Ovary (tissue), 9 donors: ENCODE measurements around the gene DKKL1. TPM values are rescaled to one million over a fixed set of nuclear protein-coding genes. Genes with fewer than 3 reads are reported as not detected.

ENCODE experiments used
- DNase-seq, 5 donors: peaks; one replicate each; pipeline ENCODE4 v3.0.0-alpha.2; 2019 to 2020
- H3K27ac ChIP-seq, 2 donors: fragments of 200-600 bp; one replicate each; pipeline versions ENCODE4 v1.5.1 to v1.8.0; 2019 to 2022
- H3K27me3 ChIP-seq: fragments of 200-600 bp; one replicate; pipeline ENCODE4 v1.8.0; 2022
- H3K36me3 ChIP-seq: fragments of 200-600 bp; sonication (generic); one replicate; pipeline ENCODE4 v1.5.1; 2019
- H3K4me1 ChIP-seq: one replicate; pipeline ENCODE4 v1.8.1; 2013; ENCODE audit warnings: mild to moderate bottlenecking, moderate library complexity; ENCODE audit not compliant: insufficient read depth
- H3K4me3 ChIP-seq: fragments of 200-600 bp; sonication (generic); one replicate; pipeline ENCODE4 v1.5.1; 2017
- H3K9me3 ChIP-seq, 2 donors: fragments of 200-600 bp in 1 of 2; sonication (generic) in 1 of 2; one replicate each; pipeline versions ENCODE4 v1.5.1 to v1.8.1; 2013 to 2019; ENCODE audit warnings: mild to moderate bottlenecking in 1 of 2, moderate library complexity in 1 of 2
- CTCF ChIP-seq, 3 donors: fragments of 450-650 bp in 2 of 3; fragments of 200-600 bp in 1 of 3; IDR thresholded peaks; one replicate each; pipeline versions ENCODE4 v1.5.1 to v1.8.0; 2016 to 2022; ENCODE audit warnings: antibody characterized with exemption in 3 of 3, mild to moderate bottlenecking in 1 of 3
- EP300 ChIP-seq: sonication (generic); formaldehyde crosslinking; IDR thresholded peaks from one replicate; pipeline ENCODE4 v1.6.1; 2017; ENCODE audit warnings: antibody characterized with exemption
- POLR2A ChIP-seq: fragments of 450-650 bp; IDR thresholded peaks from one replicate; pipeline ENCODE4 v1.6.1; 2017; ENCODE audit warnings: antibody characterized with exemption, mild to moderate bottlenecking, moderate library complexity
- WGBS, 3 donors: extraction: QIAGEN DNeasy Blood & Tissue Kit in 1 of 3; methylation state at CpG; one replicate each; pipeline versions ENCODE4 v1.1.5 to v1.1.7; 2013 to 2017; 5-methylcytosine and 5-hydroxymethylcytosine counted together
- intact Hi-C, 4 donors: fragments of 100-400 bp; cut with DNase I; formaldehyde crosslinking; loops; one replicate each; pipeline versions ENCODE4 v1.11.0 to v1.15.1; 2022 to 2023
- polyA plus RNA-seq, 2 donors: library from polyadenylated mRNA; stranded (reverse); fragments of 200-250 nt in 1 of 2; fragments of 350-450 nt in 1 of 2; fragmentation: Illumina TruSeq in 1 of 2; extraction: RNeasy Lipid Tissue Mini Kit (QIAGEN cat#74804) in 1 of 2; gene quantifications; one replicate each; pipeline ENCODE4 v1.2.3, GENCODE V29; 2013 to 2014
- total RNA-seq, 7 donors: library from RNA; depleted of rRNA in 2 of 7; stranded (reverse); fragments of >200 nt in 2 of 7; fragmentation: NEBNext Ultra II Directional in 3 of 7; extraction: Animal tissue kit (Norgen Biotek cat#: 25700) in 3 of 7; gene quantifications; one replicate each; pipeline versions ENCODE4 v1.1.0 to v1.2.4, GENCODE V29; 2016 to 2023
- donor health status: DM: no; HTN: no; CAD: no; lungs with moderate emphysema.
- donor health status: DM: no; HTN: no; CAD: no.
- donor health status: Bipolar disorder and iron deficiency.
- donor health status: DM: yes; HTN: yes; CAD: no.
- donor health status: DM: no; HTN: no; CAD: no.
- donor health status: DM: yes; HTN: yes; CAD: no.

Gene DKKL1
- total and polyA plus RNA-seq, 9 donors: 0.22 to 2.4 (median 1.1) TPM; not detected in 1

DNA sequence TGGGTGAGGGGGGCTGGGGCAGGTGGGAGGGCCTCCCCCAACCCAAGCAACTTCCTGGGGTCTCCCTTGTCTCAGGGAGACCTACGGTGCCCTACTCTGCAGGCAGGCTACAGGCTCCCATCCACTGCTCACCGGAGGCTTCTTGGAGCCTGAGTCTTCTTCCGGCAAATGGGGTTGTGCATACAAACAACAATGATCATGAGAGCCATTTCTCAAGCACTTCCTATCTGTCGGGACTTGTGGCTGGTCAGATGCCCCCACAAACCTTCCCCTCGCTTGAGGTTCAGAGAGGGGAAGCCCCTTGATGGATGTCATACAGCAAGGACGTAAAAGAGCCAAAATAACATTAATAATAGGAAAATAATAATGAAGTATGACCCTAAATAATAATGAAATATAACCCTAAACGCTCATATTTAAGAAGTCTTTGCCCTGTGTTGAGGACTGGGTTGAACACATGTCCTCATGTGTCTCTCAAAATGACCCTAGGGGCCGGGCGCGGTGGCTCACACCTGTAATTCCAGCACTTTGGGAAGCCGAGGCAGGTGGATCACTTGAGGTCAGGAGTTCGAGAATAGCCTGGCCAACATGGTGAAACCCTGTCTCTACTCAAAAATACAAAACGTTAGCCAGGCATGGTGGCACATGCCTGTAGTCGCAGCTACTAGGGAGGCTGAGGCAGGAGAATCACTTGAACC is 27.7 kb upstream of the DKKL1 start:
- Histone ChIP-seq H3K36me3 (no peaks in the 10 kb centered on the region), H3K4me3 (no peak overlapping the region), H3K9me3 (no peaks in the 10 kb centered on the region), H3K27ac (no peak overlapping the region), H3K4me1 (peaks cover 7% of the 10 kb centered on the region), H3K27me3 (no peaks in the 10 kb centered on the region)
- TF ChIP-seq POLR2A: no peak
- TF ChIP-seq CTCF (IDR thresholded peaks at IDR 0.05): no peak
- no peak for TF ChIP-seq EP300
- 82 to 88% (median 85%) methylated on average over 14 of the region's 14 CpGs for WGBS, 3 donors
- DNase-seq: peak in 1 of 5 donors; percentile 12
- intact Hi-C loops: no loop called here

DNA sequence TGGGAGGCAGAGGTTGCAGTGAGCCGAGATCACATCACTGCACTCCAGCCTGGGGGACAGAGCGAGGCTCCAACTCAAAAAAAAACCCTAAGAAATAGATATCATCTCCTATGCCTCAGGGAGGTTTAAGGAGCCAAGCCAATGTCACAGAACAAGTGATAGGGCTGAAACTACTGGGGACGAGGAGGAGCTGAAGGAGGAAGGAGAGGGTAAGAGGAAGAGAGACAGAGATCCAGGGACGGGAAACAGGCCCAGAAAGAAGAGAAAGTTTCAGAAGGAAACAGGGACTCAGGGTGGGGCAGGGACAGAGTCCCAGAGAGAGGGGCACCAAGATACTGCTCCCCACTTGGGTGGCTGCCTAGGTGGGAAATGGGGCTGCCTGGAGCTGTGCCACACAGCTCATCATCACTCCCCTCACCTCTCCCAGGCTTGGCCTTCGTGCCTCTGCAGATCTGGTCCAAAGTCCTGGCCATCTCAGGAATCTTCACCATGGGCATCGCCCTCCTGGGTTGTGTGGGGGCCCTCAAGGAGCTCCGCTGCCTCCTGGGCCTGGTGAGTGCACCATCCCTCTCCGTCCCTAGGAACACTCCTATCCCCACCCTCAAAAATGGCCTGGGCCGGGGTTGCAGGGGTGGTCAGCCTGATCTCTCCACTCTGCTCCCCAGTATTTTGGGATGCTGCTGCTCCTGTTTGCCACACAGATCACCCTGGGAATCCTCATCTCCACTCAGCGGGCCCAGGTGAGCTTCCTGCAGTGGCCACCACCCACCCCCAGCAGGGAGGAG is 27.0 kb upstream of the DKKL1 start:
- intact Hi-C loops: no loop called here
- TF ChIP-seq CTCF (IDR thresholded peaks at IDR 0.05) (no peak), EP300 (no peak), POLR2A (no peak)
- peak in 1 of 5 donors; percentile 29 for DNase-seq
- Histone ChIP-seq H3K9me3 (no peaks in the 10 kb centered on the region), H3K27ac (no peak overlapping the region), H3K4me3 (no peak overlapping the region), H3K4me1 (peaks cover 8% of the 10 kb centered on the region), H3K36me3 (no peaks in the 10 kb centered on the region), H3K27me3 (no peaks in the 10 kb centered on the region)
- WGBS, 3 donors: 91 to 94% (median 92%) methylated on average over 10 of the region's 10 CpGs

DNA sequence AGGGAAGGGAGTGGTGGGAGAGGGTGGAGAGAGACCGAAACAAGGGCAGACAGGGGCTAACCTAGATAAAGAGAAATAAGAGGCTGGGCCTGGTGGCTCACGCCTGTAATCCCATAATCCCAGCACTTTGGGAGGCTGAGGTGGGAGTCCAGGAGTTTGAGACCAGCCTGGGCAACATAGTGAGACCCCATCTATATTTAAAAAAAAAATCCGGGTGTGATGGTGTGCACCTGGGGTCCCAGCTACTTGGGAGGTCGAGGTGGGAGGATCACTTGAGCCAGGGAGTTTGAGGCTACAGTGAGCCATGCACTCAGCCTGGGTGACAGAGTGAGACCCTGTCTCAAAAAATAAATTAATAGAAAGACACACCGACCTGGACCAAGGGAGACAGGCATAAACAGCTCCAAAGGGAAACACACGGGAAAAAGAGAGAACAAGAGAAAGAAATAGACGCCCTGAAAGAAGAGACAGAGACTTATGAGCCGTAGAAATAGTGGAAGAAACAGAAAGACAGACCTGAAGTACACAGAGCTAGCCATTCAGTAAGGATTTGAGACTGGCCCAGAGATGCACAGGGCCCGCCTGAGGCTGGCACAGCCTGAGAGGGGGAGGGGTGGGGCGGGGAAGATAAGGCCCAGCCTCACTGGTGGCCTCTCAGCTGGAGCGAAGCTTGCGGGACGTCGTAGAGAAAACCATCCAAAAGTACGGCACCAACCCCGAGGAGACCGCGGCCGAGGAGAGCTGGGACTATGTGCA is 26.2 kb upstream of the DKKL1 start:
- no peak for DNase-seq
- Histone ChIP-seq H3K4me1 (peaks cover 8% of the 10 kb centered on the region), H3K27me3 (no peaks in the 10 kb centered on the region), H3K4me3 (no peak overlapping the region), H3K9me3 (no peaks in the 10 kb centered on the region), H3K27ac (peak overlapping the region in 1 of 2 donors; percentile 21), H3K36me3 (no peaks in the 10 kb centered on the region)
- WGBS, 3 donors: 64 to 71% (median 68%) methylated on average over 19 of the region's 19 CpGs
- intact Hi-C loops: no loop called here
- TF ChIP-seq POLR2A: no peak
- no peak for TF ChIP-seq EP300
- TF ChIP-seq CTCF (IDR thresholded peaks at IDR 0.05): no peak

GRCh38 chr19:49338023-49338677 is 25.5 kb upstream of the DKKL1 start:
- 11 to 30% (median 16%) methylated on average over 34 of the region's 34 CpGs for WGBS, 3 donors
- Histone ChIP-seq H3K4me3 (peak overlapping the region; percentile 48), H3K36me3 (no peaks in the 10 kb centered on the region), H3K27ac (peak overlapping the region in 1 of 2 donors; percentile 93), H3K4me1 (peaks cover 8% of the 10 kb centered on the region), H3K9me3 (no peaks in the 10 kb centered on the region), H3K27me3 (no peaks in the 10 kb centered on the region)
- TF ChIP-seq POLR2A (no peak), CTCF (IDR thresholded peaks at IDR 0.05) (no peak), EP300 (no peak)
- DNase-seq: peak in 3 of 5 donors; percentile 30 to 45 (median 44)
- intact Hi-C loops: no loop called here
